Measurements from ENCODE around the gene CT47C1. TPM values are rescaled to one million over a fixed set of nuclear protein-coding genes. Genes with fewer than 3 reads are reported as not detected.

CT47C1 gene
- total and polyA plus RNA-seq, 9 of the 15 experiments (the other 6 are each of a cell fraction or from before 2014, with no cell fraction given), result not detected

DNA sequence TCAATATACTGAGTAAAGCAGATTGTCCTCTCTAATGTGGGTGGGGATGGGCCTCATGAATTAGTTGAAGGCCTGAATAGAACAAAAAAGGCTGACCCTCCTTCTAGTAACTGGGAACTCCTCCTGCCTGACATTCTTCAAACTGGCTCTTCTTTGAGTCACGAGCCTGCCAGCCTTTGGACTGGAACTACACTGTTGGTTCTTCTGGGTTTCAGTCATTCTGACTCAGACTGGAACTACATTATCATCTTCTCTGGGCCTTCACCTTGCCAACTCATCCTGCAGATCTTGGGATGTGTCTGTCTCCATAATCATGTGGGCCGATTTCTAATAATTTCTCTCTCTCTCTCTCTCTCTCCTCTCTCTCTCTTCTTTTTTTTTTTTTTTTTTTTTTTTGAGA is 26.9 kb upstream of the CT47C1 start:
- no peaks in the 10 kb centered on the region for H3K36me3 ChIP-seq (ENCODE audit: control insufficient read depth, insufficient read depth, low read length)
- peaks cover 0 to 6% of the 10 kb centered on the region in 2 experiments; a peak in 2 of 5 replicates for H3K4me1 ChIP-seq (replicated peaks in 1 of 2; ENCODE audit: control insufficient read depth in 2 of 2, insufficient read depth in 2 of 2, low read length in 2 of 2)
- no peak for DNase-seq (ENCODE audit: extremely low read depth in 1 of 4, low spot score in 3 of 4)
- FAIRE-seq, result no peak
- no peak overlapping the region for H3K4me2 ChIP-seq (ENCODE audit: insufficient read depth, low read length)
- no peak overlapping the region for H3K9ac ChIP-seq (ENCODE audit: insufficient read depth in 1 of 2, low read depth in 2 of 2, low read length in 2 of 2)
- ATAC-seq, result no peak
- in situ Hi-C loops (cut with MboI) (no loop called here), intact Hi-C loops (cut with micrococcal nuclease) (no loop called here)
- no peak overlapping the region for H3K27ac ChIP-seq (ENCODE audit: extremely low read depth, low read depth, low read length)
- no peaks in the 10 kb centered on the region for H3K9me1 ChIP-seq (ENCODE audit: control insufficient read depth, insufficient read depth, low read length)
- WGBS (ENCODE audit: insufficient coverage, low coverage, missing lambda C conversion rate), result 8% methylated on average over 1 of the region's 2 CpGs
- H3K4me3 ChIP-seq, result no peak overlapping the region
- POLR2A ChIA-PET, result no interaction called here
- CTCF ChIA-PET (ENCODE audit: low intra/inter-chr PET ratio), result no interaction called here
- H3K79me2 ChIP-seq (ENCODE audit: control insufficient read depth, insufficient read depth, low read length), result no peaks in the 10 kb centered on the region
- H2AFZ ChIP-seq (ENCODE audit: low read depth, low read length), result no peak overlapping the region
- H3K9me3 ChIP-seq (replicated peaks; ENCODE audit: control insufficient read depth, insufficient read depth, low read depth, low read length), result no peaks in the 10 kb centered on the region
- no TSS peak for BruUV-seq (replicated peaks)
- no peak for TF ChIP-seq ZNF12 (CRISPR knock-in tag; IDR thresholded peaks at IDR 0.05)
- no peak for TF ChIP-seq ZNF41 (CRISPR knock-in tag; conservative IDR thresholded peaks at IDR 0.05)
- no peak for TF ChIP-seq ESRRA (IDR thresholded peaks at IDR 0.05; ENCODE audit: borderline replicate concordance, low read depth)
- TF ChIP-seq, protein P1, sequence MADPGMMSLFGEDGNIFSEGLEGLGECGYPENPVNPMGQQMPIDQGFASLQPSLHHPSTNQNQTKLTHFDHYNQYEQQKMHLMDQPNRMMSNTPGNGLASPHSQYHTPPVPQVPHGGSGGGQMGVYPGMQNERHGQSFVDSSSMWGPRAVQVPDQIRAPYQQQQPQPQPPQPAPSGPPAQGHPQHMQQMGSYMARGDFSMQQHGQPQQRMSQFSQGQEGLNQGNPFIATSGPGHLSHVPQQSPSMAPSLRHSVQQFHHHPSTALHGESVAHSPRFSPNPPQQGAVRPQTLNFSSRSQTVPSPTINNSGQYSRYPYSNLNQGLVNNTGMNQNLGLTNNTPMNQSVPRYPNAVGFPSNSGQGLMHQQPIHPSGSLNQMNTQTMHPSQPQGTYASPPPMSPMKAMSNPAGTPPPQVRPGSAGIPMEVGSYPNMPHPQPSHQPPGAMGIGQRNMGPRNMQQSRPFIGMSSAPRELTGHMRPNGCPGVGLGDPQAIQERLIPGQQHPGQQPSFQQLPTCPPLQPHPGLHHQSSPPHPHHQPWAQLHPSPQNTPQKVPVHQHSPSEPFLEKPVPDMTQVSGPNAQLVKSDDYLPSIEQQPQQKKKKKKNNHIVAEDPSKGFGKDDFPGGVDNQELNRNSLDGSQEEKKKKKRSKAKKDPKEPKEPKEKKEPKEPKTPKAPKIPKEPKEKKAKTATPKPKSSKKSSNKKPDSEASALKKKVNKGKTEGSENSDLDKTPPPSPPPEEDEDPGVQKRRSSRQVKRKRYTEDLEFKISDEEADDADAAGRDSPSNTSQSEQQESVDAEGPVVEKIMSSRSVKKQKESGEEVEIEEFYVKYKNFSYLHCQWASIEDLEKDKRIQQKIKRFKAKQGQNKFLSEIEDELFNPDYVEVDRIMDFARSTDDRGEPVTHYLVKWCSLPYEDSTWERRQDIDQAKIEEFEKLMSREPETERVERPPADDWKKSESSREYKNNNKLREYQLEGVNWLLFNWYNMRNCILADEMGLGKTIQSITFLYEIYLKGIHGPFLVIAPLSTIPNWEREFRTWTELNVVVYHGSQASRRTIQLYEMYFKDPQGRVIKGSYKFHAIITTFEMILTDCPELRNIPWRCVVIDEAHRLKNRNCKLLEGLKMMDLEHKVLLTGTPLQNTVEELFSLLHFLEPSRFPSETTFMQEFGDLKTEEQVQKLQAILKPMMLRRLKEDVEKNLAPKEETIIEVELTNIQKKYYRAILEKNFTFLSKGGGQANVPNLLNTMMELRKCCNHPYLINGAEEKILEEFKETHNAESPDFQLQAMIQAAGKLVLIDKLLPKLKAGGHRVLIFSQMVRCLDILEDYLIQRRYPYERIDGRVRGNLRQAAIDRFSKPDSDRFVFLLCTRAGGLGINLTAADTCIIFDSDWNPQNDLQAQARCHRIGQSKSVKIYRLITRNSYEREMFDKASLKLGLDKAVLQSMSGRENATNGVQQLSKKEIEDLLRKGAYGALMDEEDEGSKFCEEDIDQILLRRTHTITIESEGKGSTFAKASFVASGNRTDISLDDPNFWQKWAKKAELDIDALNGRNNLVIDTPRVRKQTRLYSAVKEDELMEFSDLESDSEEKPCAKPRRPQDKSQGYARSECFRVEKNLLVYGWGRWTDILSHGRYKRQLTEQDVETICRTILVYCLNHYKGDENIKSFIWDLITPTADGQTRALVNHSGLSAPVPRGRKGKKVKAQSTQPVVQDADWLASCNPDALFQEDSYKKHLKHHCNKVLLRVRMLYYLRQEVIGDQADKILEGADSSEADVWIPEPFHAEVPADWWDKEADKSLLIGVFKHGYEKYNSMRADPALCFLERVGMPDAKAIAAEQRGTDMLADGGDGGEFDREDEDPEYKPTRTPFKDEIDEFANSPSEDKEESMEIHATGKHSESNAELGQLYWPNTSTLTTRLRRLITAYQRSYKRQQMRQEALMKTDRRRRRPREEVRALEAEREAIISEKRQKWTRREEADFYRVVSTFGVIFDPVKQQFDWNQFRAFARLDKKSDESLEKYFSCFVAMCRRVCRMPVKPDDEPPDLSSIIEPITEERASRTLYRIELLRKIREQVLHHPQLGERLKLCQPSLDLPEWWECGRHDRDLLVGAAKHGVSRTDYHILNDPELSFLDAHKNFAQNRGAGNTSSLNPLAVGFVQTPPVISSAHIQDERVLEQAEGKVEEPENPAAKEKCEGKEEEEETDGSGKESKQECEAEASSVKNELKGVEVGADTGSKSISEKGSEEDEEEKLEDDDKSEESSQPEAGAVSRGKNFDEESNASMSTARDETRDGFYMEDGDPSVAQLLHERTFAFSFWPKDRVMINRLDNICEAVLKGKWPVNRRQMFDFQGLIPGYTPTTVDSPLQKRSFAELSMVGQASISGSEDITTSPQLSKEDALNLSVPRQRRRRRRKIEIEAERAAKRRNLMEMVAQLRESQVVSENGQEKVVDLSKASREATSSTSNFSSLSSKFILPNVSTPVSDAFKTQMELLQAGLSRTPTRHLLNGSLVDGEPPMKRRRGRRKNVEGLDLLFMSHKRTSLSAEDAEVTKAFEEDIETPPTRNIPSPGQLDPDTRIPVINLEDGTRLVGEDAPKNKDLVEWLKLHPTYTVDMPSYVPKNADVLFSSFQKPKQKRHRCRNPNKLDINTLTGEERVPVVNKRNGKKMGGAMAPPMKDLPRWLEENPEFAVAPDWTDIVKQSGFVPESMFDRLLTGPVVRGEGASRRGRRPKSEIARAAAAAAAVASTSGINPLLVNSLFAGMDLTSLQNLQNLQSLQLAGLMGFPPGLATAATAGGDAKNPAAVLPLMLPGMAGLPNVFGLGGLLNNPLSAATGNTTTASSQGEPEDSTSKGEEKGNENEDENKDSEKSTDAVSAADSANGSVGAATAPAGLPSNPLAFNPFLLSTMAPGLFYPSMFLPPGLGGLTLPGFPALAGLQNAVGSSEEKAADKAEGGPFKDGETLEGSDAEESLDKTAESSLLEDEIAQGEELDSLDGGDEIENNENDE (IDR thresholded peaks at IDR 0.05; ENCODE audit: low read depth, low read length), result no peak
- TF ChIP-seq MXI1 (IDR thresholded peaks at IDR 0.05; ENCODE audit: low read depth, low read length), result no peak
- TF ChIP-seq ZNF121 (CRISPR knock-in tag; conservative IDR thresholded peaks at IDR 0.05), result no peak
- no peak for TF ChIP-seq ZNF589 (CRISPR knock-in tag; IDR thresholded peaks at IDR 0.05; ENCODE audit: low read depth)
- no peak for TF ChIP-seq MBD2 (IDR thresholded peaks at IDR 0.05; ENCODE audit: borderline replicate concordance, low read depth)
- TF ChIP-seq, protein P2, sequence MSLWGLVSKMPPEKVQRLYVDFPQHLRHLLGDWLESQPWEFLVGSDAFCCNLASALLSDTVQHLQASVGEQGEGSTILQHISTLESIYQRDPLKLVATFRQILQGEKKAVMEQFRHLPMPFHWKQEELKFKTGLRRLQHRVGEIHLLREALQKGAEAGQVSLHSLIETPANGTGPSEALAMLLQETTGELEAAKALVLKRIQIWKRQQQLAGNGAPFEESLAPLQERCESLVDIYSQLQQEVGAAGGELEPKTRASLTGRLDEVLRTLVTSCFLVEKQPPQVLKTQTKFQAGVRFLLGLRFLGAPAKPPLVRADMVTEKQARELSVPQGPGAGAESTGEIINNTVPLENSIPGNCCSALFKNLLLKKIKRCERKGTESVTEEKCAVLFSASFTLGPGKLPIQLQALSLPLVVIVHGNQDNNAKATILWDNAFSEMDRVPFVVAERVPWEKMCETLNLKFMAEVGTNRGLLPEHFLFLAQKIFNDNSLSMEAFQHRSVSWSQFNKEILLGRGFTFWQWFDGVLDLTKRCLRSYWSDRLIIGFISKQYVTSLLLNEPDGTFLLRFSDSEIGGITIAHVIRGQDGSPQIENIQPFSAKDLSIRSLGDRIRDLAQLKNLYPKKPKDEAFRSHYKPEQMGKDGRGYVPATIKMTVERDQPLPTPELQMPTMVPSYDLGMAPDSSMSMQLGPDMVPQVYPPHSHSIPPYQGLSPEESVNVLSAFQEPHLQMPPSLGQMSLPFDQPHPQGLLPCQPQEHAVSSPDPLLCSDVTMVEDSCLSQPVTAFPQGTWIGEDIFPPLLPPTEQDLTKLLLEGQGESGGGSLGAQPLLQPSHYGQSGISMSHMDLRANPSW (CRISPR knock-in tag; IDR thresholded peaks at IDR 0.05), result no peak
- H4K20me1 ChIP-seq (replicated peaks; ENCODE audit: control insufficient read depth, insufficient read depth, low read length), result no peaks in the 10 kb centered on the region
- no peaks in the 10 kb centered on the region for H3K27me3 ChIP-seq (ENCODE audit: control insufficient read depth in 2 of 2, insufficient read depth in 2 of 2, low read length in 2 of 2)

Measured in K562 (cell line).